ENCODE results near the gene TEKTIP1.

- no peak for TF ChIP-seq ZZZ3 (IDR thresholded peaks at IDR 0.05)
- no peak for TF ChIP-seq CCNT2 (IDR thresholded peaks at IDR 0.05; ENCODE audit: borderline replicate concordance, extremely low read depth, insufficient read length, low read depth, low read length)
- no peak for TF ChIP-seq RBM39 (optimal IDR thresholded peaks at IDR 0.05; ENCODE audit: low read depth, low read length)
- no peak for TF ChIP-seq MYC (IDR thresholded peaks at IDR 0.05; ENCODE audit: low read depth, low read length)
- TF ChIP-seq MYC (CRISPR knock-in tag; IDR thresholded peaks at IDR 0.05; ENCODE audit: borderline replicate concordance, low read depth) = no peak
- no peak for TF ChIP-seq CREB5 (CRISPR knock-in tag; IDR thresholded peaks at IDR 0.05)
- TF ChIP-seq NCOA2 (IDR thresholded peaks at IDR 0.05; ENCODE audit: partially characterized antibody in 2 of 2) = no peak
- no peak for TF ChIP-seq ZNF354B (CRISPR knock-in tag; IDR thresholded peaks at IDR 0.05)
- no peak for TF ChIP-seq CREB1 (IDR thresholded peaks at IDR 0.05)
- no peak for TF ChIP-seq CREB1 (CRISPR knock-in tag; IDR thresholded peaks at IDR 0.05)
- no peak for TF ChIP-seq IFI16 (CRISPR knock-in tag; IDR thresholded peaks at IDR 0.05)
- no peak for TF ChIP-seq ZNF274 (IDR thresholded peaks at IDR 0.05; ENCODE audit: borderline replicate concordance, low read depth, low read length)
- TF ChIP-seq NUFIP1 (IDR thresholded peaks at IDR 0.05; ENCODE audit: partially characterized antibody) = no peak
Observed at GRCh38 chr19:3512562-3513228, 26.3 kb upstream of the TEKTIP1 start.

Measured in K562 (cell line).